K562 (cell line): ENCODE results near the gene STMN3. TPM values are rescaled to one million over a fixed set of nuclear protein-coding genes. Genes with fewer than 3 reads are reported as not detected.

Experiments
- ATAC-seq: fragments of 200-7000 bp; cut with Tn5 transposase; 3 replicates; pipeline ENCODE4 v1.9.1; 2020; ENCODE audit warnings: moderate library complexity
- BruUV-seq: library from RNA; stranded (reverse); fragments of 400-500 nt; replicated peaks from 2 replicates; lab custom pipeline; 2021; lab: Mats Ljungman, UMichigan
- CTCF ChIA-PET: fragments of 300-600 bp; formaldehyde crosslinking; extraction: SDS; loops from one replicate; lab custom pipeline; 2021; ENCODE audit warnings: low intra/inter-chr PET ratio; lab: Yijun Ruan, JAX
- POLR2A ChIA-PET: fragments of 300-600, 350-650 bp; sonication (Branson Sonifier 250); formaldehyde crosslinking; extraction: SDS; loops from one replicate; lab custom pipeline; 2021; ENCODE audit warnings: antibody characterized with exemption, inconsistent platforms; lab: Yijun Ruan, JAX
- DNase-seq, 4 experiments: peaks; one replicate each; pipeline versions ENCODE4 v3.0.0 to v3.0.0-alpha.2; 2011 to 2018; ENCODE audit warnings: low spot score in 3 of 4, mixed read lengths in 3 of 4; ENCODE audit errors: extremely low read depth in 1 of 4
- FAIRE-seq: peaks from 2 replicates; lab custom pipeline; 2011; peaks lifted over from hg19 to GRCh38; lab: Jason Lieb, UNC
- H2AFZ ChIP-seq: 2 replicates; pipeline ENCODE4 v1.6.0; 2011; ENCODE audit warnings: low read depth, low read length, control low read depth, inconsistent platforms
- H3K27ac ChIP-seq: fragments of 200-600 bp; 3 replicates; pipeline ENCODE4 v1.8.0; 2011; ENCODE audit warnings: low read depth, mild to moderate bottlenecking, control low read depth, inconsistent platforms, low read length, moderate library complexity, mixed read lengths; ENCODE audit errors: extremely low read depth
- H3K27me3 ChIP-seq, 2 experiments: fragments of 300-600 bp in 1 of 2; 2 replicates in 1 of 2; 3 replicates in 1 of 2; pipeline versions ENCODE4 v1.6.0 to v1.8.0; 2011; ENCODE audit warnings: inconsistent platforms in 2 of 2, low read length in 2 of 2, mild to moderate bottlenecking in 1 of 2, mixed read lengths in 1 of 2, moderate library complexity in 1 of 2; ENCODE audit not compliant: control insufficient read depth in 2 of 2, insufficient read depth in 2 of 2
- H3K36me3 ChIP-seq: fragments of 300-600 bp; 3 replicates; pipeline ENCODE4 v1.8.0; 2011; ENCODE audit warnings: mild to moderate bottlenecking, low read length, inconsistent platforms; ENCODE audit not compliant: control insufficient read depth, insufficient read depth
- H3K4me1 ChIP-seq, 2 experiments: fragments of 200-600 bp in 1 of 2; replicated peaks in 1 of 2; 2 replicates in 1 of 2; 3 replicates in 1 of 2; pipeline versions ENCODE4 v1.5.1 to v1.8.0; 2011; ENCODE audit warnings: inconsistent platforms in 2 of 2, low read length in 2 of 2, mild to moderate bottlenecking in 1 of 2, mixed read lengths in 1 of 2, moderate library complexity in 1 of 2; ENCODE audit not compliant: control insufficient read depth in 2 of 2, insufficient read depth in 2 of 2
- H3K4me2 ChIP-seq: 2 replicates; pipeline ENCODE4 v1.6.1; 2011; ENCODE audit warnings: low read length, control low read depth, inconsistent platforms, mixed read lengths; ENCODE audit not compliant: insufficient read depth
- H3K4me3 ChIP-seq: fragments of 200-600 bp; sonication (generic), shearing (Covaris generic); 2 replicates; pipeline ENCODE4 v1.5.1; 2016; ENCODE audit warnings: control low read depth, inconsistent platforms
- H3K79me2 ChIP-seq: fragments of 200-600 bp; 3 replicates; pipeline ENCODE4 v1.8.0; 2011; ENCODE audit warnings: low read length, inconsistent platforms; ENCODE audit not compliant: control insufficient read depth, insufficient read depth
- H3K9ac ChIP-seq, 2 experiments: 2 replicates each; pipeline versions ENCODE4 v1.6.0 to v1.6.1; 2011; ENCODE audit warnings: low read depth in 2 of 2, low read length in 2 of 2, control low read depth in 1 of 2, inconsistent platforms in 1 of 2, mild to moderate bottlenecking in 1 of 2, mixed read lengths in 1 of 2; ENCODE audit not compliant: insufficient read depth in 1 of 2
- H3K9me1 ChIP-seq: one replicate; pipeline ENCODE4 v1.6.0; 2011; ENCODE audit warnings: inconsistent platforms, mild to moderate bottlenecking, low read length, moderate library complexity; ENCODE audit not compliant: control insufficient read depth, insufficient read depth
- H3K9me3 ChIP-seq: replicated peaks from 2 replicates; pipeline ENCODE4 v1.5.1; 2011; ENCODE audit warnings: low read depth, low read length, inconsistent platforms; ENCODE audit not compliant: control insufficient read depth, insufficient read depth
- H4K20me1 ChIP-seq: replicated peaks from 2 replicates; pipeline ENCODE4 v1.6.1; 2011; ENCODE audit warnings: low read length, inconsistent platforms, mixed read lengths; ENCODE audit not compliant: control insufficient read depth, insufficient read depth
- ETV5 ChIP-seq: sonication (generic); formaldehyde crosslinking; IDR thresholded peaks from 2 replicates; pipeline ENCODE4 v1.4.0; 2020; ENCODE audit warnings: low read depth, mild to moderate bottlenecking, missing genetic modification reagents
- GABPB1 ChIP-seq: sonication (generic); formaldehyde crosslinking; IDR thresholded peaks from 2 replicates; pipeline ENCODE4 v1.8.0; 2022; ENCODE audit warnings: mild to moderate bottlenecking, missing genetic modification reagents
- NR0B1 ChIP-seq: fragments of 450-650 bp; IDR thresholded peaks from one replicate; pipeline ENCODE4 v1.6.1; 2018; ENCODE audit warnings: mild to moderate bottlenecking, moderate library complexity; ENCODE audit not compliant: partially characterized antibody
- ZBTB7A ChIP-seq: IDR thresholded peaks from 2 replicates; pipeline ENCODE4 v1.6.1; 2011; ENCODE audit warnings: low read depth, mild to moderate bottlenecking, low read length, moderate library complexity, borderline replicate concordance; ENCODE audit not compliant: control insufficient read depth
- ZNF239 ChIP-seq: fragments of 250-450 bp; sonication (Bioruptor Pico); IDR thresholded peaks from 2 replicates; pipeline ENCODE4 v1.4.0; 2020; ENCODE audit warnings: mild to moderate bottlenecking
- ZNF644 ChIP-seq: fragments of 200-800 bp; sonication (Bioruptor generic); IDR thresholded peaks from 2 replicates; pipeline ENCODE4 v1.6.1; 2016; ENCODE audit warnings: low read depth, missing genetic modification characterization, missing compliant biosample characterization
- WGBS: fragments of 100-300 bp; shearing (Covaris generic); methylation state at CpG from one replicate; pipeline ENCODE4 v1.1.6; 2016; ENCODE audit warnings: low coverage, mixed read lengths; ENCODE audit not compliant: insufficient coverage; ENCODE audit errors: missing lambda C conversion rate; 5-methylcytosine and 5-hydroxymethylcytosine counted together
- in situ Hi-C: fragments of 300-500 bp; cut with MboI; formaldehyde crosslinking; loops from 4 replicates; pipeline ENCODE4 v1.15.0; 2018; ENCODE audit warnings: inconsistent platforms, mixed read lengths
- intact Hi-C: fragments of 100-400 bp; cut with micrococcal nuclease; formaldehyde crosslinking; loops from 2 replicates; pipeline ENCODE4 v1.14.2; 2022
- polyA plus RNA-seq, 8 experiments: library from polyadenylated mRNA; depleted of rRNA in 4 of 8; stranded (reverse) in 5 of 8; unstranded in 3 of 8; fragments of >200 nt; fragmentation: Nextera tagmentation in 2 of 8; fragmentation: Illumina TruSeq in 1 of 8; extraction: Ambion mirVana in 2 of 8; extraction: Trizol in 1 of 8; gene quantifications; 2 replicates each; pipeline versions ENCODE4 v1.2.1 to v1.2.3, GENCODE V29; 2011 to 2014; ENCODE audit warnings: inconsistent platforms in 1 of 8, missing spikeins in 1 of 8
- total RNA-seq, 7 experiments: library from RNA; depleted of rRNA in 6 of 7; stranded (reverse); fragments of >200 nt in 6 of 7; fragmentation: Illumina TruSeq in 2 of 7; extraction: Trizol in 2 of 7; gene quantifications; 2 replicates each; pipeline versions ENCODE4 v1.2.1 to v1.2.3, GENCODE V29; 2011 to 2021; ENCODE audit warnings: low replicate concordance in 1 of 7

Gene STMN3
- total and polyA plus RNA-seq, 9 of the 15 experiments (the other 6 are each of a cell fraction or from before 2014, with no cell fraction given) = 0.70 to 65.6 (median 29.4) TPM

GRCh38 chr20:63636752-63637628 lies 16.2 kb downstream of the STMN3 start:
- Histone ChIP-seq H3K4me3 (no peak overlapping the region), H4K20me1 (no peaks in the 10 kb centered on the region), H3K79me2 (no peaks in the 10 kb centered on the region), H3K9ac (peak overlapping the region in 1 of 2 experiments; percentile 81; a peak in 2 of 4 replicates), H2AFZ (peak overlapping the region; percentile 12; the same call in 1 of the 2 replicates), H3K9me3 (no peaks in the 10 kb centered on the region), H3K4me1 (peaks cover 0 to 28% of the 10 kb centered on the region in 2 experiments; a peak in 3 of 5 replicates), H3K36me3 (no peaks in the 10 kb centered on the region; the same call in 2 of the 3 replicates), H3K4me2 (no peak overlapping the region), H3K27me3 (no peaks in the 10 kb centered on the region), H3K27ac (no peak overlapping the region), H3K9me1 (no peaks in the 10 kb centered on the region)
- TF ChIP-seq ZBTB7A (peak; percentile 38; the same call in 1 of the 2 replicates), ZNF239 (no peak), ETV5 (CRISPR knock-in tag) (no peak), GABPB1 (CRISPR knock-in tag) (no peak), ZNF644 (tag) (no peak), NR0B1 (no peak)
- WGBS = 56% methylated on average over 18 of the region's 19 CpGs
- CTCF ChIA-PET = no interaction called here
- POLR2A ChIA-PET = no interaction called here
- ATAC-seq = no peak
- no TSS peak for BruUV-seq
- peak in 1 of 4 experiments; percentile 4 for DNase-seq
- in situ Hi-C loops (no loop called here), intact Hi-C loops (no loop called here)
- FAIRE-seq = peak; percentile 49
